Measurements from ENCODE around the gene PSMD10.
A peak's percentile ranks its signal among the peaks of the same experiment; 100 is the strongest.

The PSMD10 gene, protein sequence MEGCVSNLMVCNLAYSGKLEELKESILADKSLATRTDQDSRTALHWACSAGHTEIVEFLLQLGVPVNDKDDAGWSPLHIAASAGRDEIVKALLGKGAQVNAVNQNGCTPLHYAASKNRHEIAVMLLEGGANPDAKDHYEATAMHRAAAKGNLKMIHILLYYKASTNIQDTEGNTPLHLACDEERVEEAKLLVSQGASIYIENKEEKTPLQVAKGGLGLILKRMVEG

DNA sequence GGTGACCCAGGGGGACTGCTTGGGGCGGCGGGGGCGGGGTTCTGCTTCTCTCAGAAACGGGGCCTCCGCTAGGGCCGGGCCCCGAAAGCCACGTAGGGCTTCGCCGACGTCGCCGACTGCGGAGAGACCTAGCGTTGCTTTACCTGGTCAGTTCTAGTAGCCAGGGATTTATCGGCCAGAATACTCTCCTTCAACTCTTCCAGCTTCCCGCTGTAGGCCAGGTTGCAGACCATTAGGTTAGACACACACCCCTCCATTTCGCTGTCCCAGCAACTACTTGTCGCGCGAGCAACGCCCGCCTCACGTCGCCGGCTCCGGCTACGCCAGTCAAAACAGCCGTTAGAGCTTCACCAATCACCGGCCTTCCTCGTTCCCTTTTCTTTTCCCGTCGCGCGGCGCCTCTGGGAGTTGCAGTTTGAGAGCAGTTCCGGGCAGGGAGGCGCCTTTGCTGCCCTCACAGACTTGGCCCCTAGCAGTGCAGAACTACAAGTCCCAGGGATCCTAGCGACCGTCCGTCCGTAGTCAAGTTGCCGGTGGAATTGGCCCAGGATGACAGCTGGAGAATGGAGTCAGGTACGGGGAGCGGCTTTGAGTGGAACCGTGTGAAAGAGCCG, at the start of gene PSMD10, which contains the start of gene ATG4A:
Gene PSMD10 (minus strand): TSS at position 279 of the 614 bp plus-strand sequence. CDS start 22 bp downstream, at position 257.
Gene ATG4A (plus strand): TSS at position 515 of the 614 bp plus-strand sequence. CDS start 49 bp downstream, at position 564.
- peak; percentile 90 for DNase-seq

DNA sequence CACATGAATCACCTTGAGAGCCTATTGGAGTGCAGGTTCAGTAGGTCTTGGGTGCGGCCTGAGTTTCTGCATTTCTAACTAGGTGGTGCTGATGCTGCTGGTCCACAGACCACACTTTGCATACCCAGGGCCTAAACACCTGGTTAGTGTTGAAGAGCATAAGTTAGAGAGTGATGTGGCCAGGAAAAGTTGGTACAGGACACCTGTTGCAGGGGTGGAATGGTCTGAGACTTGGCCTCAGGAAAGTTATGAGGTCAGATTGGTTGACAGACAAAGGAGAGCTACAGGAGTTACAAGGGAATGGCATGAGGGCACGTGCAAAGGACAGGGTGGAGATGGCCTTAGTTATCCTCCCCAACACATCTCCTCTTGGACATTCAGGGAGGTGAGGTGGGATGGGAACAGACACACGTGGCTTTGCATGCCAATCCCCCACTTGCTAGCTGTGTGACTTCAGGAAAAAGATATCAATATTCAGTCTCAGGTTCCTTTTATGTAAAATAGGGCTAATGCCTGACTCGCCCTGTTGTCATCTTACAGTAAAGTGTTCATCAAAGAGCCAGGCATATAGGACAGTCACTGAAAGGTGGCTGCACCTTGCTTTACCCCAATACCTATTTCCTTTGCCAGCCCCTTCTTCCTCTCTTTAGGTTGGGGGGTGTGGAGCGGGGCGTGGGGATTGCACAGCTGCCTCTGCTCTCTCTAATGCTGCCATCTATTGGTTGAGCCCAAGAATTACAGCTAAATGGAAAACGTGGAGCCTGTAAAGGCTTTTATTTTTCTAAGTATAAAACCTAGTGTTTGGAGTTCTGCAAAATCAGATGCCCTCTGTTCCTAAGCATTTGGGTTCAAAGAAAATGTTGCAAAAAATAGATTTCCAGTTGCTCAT, 47.7 kb upstream of the PSMD10 start:
- no peak for DNase-seq

DNA sequence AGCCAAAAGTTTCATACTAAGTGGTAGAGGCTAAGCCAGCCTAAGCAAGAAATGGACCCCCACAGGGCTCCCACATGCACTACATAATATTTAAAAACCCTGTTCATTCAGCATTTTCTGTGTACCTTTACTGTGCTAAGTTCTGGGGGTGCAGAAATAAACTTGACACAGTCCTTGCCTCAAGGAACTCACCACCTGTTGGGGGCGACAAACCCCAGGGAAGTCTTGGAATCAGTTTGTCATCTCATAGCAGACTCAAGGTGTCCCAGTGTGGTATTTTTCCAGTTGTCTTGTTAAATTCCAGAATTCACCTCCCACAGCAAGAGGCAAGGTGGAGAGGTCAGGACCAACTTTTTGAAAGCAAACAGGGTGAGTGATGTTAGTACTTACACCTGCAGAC, 43.4 kb upstream of the PSMD10 start:
- DNase-seq: no peak

DNA sequence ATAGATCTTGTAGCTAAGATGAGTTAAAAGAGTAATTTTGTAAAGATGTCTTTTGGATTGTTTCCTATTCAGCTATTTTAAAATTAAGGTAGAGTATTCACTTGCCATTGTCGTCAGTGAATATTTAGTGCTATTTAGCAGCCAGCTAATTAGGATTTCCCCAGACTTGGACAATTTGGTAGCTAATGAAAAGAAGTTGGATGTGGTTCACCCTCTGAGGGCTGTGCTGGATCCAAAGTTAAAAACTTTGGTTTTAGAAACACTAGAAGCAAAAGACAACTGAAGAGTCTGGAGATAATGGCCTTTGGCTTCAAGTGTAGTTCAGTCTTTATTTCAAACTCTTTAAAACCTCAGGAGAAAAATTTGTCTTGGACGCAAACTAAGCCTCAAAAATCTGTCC, 41.5 kb upstream of the PSMD10 start:
- no peak for DNase-seq

DNA sequence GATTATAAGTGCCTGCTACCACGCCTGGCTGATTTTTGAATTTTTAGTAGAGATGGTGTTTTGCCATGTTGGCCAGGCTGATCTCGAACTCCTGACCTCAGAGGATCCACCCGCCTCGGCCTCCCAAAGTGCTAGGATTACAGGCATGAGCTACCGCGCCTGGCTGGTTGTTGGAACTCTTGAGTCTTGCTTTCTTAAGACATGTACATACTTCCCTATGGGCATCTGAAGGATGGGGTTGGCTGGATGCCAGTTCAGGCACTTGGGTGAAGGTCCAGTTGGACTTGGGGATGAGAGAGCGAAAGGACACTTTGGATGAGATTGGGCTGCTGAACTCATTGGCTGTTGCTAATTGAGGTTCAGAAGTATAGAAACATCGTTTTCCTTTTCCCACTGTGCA, 40.7 kb upstream of the PSMD10 start:
- DNase-seq: no peak

DNA sequence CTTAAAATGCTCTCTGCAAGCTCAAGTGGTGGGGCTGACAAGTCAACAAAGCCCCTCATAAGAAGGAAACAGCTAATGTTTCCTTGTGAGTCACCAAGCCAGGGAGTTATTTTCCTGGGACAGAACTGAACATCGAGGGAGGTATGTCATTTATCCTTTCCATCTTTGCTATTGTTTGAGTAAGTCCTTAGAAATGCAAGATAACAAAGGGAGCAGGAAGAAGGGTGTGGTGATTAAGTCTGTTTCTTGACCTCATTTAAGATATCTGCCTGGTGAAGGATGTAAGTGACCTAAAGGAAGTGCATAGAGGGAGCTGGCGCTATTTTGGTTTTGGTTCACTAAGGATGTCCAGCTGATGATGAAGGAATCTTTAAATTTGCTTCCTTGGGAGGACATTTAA, 40.1 kb upstream of the PSMD10 start:
- no peak for DNase-seq

DNA sequence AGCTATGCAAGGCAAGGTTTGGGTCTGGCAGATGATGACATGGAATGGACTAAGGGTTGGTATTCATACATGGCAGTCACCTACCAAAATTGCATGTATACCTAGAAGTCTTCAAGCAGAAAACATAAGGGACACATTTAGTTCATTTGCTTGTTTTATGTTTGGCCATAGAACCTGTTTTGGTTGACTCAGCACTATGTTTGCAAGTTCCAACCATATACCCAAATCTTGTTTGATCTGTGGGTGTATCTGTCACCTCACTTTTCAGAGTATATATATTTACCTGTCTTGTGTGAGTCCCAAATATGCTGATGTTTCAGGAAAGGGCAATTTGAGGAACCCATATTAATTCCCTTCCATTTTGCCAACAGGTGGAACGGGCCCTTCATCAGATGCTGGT, 39.5 kb upstream of the PSMD10 start:
- no peak for DNase-seq

DNA sequence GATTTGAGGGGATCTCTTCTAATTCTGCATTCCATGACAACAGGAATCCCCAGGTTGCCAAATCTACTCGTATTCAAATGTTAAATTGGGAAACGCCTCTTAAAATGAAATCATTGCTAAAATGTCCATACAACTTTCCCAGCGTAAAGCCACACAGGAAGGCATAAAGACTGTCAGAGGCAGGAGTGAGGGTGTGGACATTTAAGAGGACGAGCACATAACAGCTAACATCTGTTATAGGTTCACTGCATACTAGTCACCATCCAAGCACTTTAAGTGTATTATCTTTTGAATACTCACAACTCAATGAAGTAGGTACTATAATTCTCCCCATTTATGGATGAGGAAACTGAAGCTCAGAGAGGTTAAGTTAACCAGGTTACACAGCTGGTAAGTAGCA, 35.8 kb upstream of the PSMD10 start:
- no peak for DNase-seq

DNA sequence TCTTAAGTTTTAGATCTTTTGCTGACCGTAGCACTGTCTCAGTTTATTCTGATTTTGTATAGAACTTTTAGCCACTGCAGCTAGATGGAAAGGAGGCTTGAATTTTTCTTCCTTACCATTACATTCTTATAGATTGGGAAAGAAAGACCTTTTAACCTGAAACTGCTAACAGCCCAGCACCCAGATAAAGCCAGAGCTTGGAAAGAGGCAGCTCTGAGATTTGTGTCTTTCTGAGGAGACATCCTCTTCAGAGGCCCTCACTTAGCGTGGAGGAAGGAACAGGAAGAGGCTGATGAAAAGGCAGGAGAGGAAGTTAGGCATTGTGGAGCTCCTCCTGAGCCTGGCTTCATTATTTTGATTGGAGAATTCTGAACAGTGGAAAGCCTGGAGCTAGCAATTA, 35.3 kb upstream of the PSMD10 start:
- DNase-seq: no peak

DNA sequence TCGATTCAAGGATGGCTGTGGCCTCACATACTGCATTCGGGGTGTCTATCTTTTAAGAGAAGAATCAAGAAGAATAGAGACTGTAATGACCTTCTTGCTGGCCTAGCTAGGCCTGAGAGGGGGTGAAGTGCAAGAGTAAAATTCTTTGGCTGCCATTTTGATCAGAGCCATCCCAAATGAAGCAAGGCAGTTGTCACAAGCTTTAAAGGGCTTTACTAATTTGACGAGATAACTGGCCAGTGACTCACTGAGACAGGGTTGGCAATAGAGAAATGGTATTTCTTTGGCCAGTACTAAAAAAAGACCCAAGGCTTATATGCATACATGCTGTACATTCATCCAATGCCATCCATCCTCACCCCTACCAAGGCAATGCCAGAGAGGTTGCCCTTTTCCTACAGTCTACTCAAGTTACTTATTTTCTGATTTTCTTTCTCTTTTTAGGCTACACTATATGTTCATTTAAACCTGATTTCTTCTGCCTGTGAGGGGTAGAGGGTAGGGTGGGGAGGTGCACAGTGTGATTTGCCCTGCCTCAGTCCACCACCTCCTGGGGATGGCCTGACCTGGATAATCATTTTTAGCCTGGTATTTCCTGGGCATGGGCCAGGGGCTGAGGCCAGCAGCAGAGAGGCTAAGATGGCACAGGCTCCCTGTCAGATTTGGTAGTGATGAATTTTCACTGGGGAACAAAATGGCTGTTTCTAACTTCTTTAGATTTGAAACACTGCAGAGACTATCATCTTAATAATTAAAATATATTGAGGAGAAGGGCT, 32.4 kb upstream of the PSMD10 start:
- no peak for DNase-seq

DNA sequence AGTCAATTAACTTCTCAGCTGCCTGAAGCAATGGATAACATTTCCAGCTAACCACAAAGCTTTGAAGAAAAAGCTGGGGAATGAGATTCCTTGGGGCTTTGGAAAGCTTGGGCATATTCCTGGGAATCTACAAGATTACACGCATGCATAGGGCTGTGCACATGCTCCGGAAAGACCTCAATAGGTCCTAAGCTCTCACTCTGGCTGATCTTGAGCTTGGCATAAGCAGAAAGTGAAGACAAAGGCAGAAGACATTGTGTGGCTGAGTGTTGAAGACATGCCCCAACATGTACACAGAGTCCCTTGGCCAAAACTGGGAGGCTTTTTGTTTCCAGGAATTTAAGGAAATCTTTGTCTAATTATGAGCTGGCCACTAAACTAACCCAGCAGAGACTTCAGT, 31.4 kb upstream of the PSMD10 start:
- DNase-seq: no peak

DNA sequence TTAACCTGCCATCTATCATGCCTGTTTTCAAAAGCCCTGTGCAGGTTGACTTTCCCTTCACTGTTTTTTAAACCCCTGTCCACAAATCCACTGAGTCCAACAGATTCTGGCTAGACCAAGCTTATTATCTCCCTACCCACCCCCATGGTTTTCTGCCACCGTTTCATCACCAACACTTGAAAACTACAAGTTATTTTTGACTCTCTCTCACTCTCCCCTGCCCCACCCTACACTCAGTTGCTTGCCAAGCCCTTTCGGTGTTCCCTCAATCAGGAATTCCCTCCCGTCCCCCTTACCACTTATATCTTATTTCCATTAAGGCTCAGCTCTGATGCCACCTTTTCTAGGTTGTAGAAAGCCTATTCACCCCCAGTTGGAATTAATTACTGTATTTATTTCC, 29.9 kb upstream of the PSMD10 start:
- no peak for DNase-seq

DNA sequence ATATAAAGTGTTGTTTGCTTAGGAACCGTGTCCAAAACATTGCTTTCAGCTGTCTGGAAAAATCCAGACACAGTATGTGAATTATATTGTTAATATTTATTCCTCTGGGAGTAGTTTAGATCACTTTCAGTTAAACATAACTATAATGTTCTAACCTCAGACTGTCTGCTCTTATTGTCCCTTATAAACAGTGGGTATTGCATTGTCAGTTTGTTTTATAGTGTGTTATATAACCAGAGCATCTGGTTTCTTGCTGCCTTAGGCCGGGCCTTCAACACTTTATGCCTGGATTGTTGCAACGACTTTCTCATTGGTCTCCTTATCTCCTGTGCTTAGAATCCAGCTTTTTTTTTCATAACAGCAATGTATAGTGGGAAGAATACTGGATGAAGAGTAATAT, 26.6 kb upstream of the PSMD10 start:
- no peak for DNase-seq

DNA sequence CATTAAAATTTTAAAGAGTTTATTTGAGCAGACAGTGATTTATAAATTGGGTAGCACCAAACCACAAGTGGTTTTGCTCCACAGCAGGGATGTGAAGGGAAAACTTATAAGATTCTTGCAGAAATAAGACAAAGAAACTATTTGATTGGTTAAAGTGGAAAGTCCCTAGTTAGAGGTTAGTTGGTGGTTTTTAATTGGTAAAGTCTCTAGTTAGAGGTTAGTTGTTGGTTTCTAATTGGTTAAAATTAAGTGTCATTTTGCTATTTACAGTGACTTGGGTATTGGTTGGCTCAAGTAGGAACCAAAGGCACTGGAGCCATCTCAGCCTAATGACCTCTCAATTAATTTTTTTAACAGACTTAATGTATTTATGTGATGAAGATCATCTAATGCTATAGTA, 23.2 kb upstream of the PSMD10 start:
- DNase-seq: no peak

DNA sequence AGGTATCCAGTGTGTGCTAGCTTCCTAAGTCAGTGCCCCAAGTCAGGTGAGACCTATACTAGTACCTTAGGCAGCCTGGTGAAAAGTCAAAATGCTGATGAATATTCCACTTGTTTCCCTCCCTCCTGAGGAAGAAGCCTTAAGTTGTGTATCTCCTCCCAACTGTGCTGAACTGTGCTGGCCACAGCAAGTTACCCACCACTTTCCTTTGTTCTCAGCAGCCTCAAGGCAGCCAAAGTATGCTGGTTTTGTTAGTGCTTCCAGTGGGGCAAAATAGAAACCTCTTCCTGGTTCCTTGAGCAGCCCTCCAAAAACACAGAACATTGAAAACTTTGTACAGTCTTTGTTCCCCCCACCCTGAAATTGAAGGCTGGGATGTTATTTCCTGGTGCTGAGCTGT, 14.1 kb upstream of the PSMD10 start:
- no peak for DNase-seq

DNA sequence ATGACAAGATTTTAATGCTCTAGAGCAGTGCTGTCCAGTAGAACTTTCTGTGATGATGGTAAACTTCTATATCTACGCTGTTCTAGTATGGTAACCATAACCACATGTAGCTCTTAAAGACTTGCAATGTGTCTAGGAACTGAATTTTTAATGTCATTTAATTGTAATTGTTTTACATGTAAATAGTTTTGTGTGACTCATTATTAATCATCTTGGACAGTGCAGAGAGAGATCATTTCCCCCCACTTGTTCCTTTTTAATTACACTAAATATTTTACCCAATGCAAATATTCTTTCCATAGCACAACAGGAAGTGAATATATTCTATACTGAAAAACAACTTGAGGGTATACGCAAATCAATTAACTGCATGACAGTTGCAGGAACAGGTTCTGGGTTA, 6.0 kb upstream of the PSMD10 start:
- no peak for DNase-seq

DNA sequence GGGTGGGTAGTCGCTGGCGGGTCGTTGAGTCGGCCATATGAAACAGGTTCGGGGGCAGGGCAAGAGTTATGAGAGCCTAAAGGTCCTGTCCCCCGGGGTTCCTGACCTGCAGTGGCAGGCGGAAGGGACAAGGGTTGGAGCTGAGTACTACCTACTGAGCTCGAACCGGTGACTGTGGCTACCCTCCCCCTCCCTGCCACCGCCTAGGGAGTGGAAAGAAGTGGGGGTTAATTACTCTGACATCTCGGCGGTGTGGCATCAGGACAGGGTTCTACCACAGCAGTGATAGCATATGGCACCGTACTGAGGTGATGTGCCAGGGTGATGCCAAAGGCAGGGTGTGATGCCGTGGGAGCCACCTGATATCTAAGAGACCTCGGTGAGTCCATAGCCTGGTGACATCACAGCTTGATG, 543 bp upstream of the PSMD10 start:
- no peak for DNase-seq

DNA sequence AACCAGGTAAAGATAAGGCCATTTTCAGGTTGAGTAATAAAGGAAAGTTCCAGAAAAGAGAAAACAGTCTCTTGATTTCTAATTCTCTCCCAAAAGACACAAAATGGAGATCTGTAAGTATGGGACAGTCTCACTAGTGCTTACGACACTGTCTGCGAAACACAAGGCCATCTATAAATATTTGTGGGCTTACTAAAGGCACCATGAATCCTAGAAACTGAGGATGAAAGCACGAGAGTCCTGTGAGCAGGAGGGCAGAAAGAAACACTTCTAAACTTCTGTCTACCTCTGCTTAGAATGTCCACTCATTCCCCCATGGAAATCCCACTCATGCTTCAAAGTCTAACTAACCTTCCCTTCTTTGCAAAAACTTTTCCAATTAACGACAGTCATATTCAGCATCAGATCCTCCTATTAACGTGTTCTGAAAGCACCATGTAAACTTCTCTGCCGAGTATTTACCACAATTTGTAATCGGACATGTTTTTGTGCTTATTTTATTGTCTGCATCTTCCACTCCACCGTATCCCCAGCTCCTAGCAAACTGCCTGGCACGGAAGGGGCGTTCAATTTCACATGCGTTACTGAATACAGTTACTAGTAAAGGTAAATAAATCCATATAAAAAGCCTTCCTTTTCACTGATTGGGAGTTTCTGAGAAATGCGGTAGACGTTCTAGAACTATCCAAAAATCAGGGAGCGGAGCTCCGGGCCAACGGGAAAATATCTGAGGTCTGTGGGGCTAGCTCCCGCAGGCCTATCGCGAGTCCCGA, 665 bp downstream of the PSMD10 start:
- no peak for DNase-seq

DNA sequence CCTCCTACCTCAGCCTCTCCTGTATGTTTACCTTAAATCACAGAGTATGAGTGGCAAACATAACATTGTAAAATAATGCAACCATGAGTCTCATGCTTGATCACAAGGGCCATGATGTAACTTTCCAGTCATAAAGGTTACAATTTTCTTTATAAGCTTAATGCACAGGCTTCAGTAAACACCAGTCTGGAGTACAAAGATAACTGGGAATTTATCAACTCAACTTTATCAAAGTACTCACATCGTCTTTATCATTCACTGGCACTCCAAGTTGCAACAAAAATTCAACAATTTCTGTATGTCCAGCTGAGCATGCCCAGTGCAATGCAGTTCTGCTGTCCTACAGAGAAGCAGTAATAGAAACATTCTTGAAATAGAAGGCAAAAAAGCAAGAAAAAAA, 2.8 kb downstream of the PSMD10 start:
- no peak for DNase-seq

DNA sequence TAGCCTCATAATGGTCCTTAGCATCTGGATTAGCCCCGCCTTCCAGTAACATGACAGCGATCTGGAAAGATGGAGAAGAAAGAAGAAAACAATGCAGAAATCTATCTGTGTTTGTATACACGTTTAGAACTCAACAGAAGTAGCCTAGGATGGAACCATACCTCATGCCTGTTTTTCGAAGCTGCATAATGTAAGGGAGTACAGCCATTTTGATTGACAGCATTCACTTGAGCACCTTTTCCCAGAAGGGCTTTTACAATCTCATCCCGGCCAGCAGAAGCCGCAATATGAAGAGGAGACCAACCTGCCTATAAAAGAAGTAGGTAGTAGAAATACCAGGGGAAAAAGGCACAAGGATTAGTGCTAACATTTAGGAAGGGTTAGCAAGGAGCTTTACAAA, 3.5 kb downstream of the PSMD10 start:
- DNase-seq: no peak

DNA sequence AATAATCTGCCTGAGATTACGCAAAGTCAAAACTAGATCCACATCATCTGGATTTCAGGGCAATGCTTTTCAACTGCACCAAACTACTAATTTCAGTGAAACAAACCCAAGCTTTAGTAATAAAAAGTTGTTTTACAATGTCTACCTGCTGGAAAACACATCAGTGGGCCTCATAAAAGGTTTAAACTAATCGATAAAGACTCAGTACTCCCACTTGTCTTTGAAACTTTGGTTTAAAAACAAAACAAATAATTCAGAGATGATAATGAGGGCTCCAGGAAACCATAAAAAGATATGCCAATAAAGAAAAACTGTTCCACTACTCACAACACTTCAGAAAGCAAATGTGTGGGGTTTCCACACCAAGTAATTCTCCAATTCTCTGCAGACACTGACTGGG, 10.2 kb downstream of the PSMD10 start:
- no peak for DNase-seq

DNA sequence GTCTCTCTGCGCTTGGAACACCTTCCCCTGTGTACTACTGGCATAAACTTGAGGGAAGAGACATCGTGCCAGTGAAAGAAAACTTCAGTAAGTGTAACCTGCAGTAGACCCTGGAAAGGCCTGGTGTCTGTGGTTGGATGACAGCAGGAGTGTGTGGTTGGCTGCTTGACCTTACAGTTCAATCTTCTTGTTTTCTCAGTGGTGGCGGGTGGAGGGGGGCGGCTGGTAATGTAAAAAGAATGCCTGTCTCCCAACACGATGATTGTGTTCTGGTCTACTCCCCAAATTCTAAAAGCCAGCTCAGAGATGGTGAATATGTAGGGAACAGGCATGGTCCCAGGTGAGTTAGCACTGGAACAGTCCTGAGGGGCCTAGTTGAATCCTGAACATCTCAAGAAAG, 18.6 kb downstream of the PSMD10 start:
- no peak for DNase-seq

Data from DMS153 (cell line).